K562 (cell line): ENCODE data around the gene POU2AF1. TPM values are rescaled to one million over a fixed set of nuclear protein-coding genes. Genes with fewer than 3 reads are reported as not detected.

ENCODE experiments used
- ATAC-seq: fragments of 200-7000 bp; cut with Tn5 transposase; 3 replicates; pipeline ENCODE4 v1.9.1; 2020; ENCODE audit warnings: moderate library complexity
- BruUV-seq: library from RNA; stranded (reverse); fragments of 400-500 nt; replicated peaks from 2 replicates; lab custom pipeline; 2021; lab: Mats Ljungman, UMichigan
- CTCF ChIA-PET: fragments of 300-600 bp; formaldehyde crosslinking; extraction: SDS; loops from one replicate; lab custom pipeline; 2021; ENCODE audit warnings: low intra/inter-chr PET ratio; lab: Yijun Ruan, JAX
- POLR2A ChIA-PET: fragments of 300-600, 350-650 bp; sonication (Branson Sonifier 250); formaldehyde crosslinking; extraction: SDS; loops from one replicate; lab custom pipeline; 2021; ENCODE audit warnings: antibody characterized with exemption, inconsistent platforms; lab: Yijun Ruan, JAX
- DNase-seq, 4 experiments: peaks; one replicate each; pipeline versions ENCODE4 v3.0.0 to v3.0.0-alpha.2; 2011 to 2018; ENCODE audit warnings: low spot score in 3 of 4, mixed read lengths in 3 of 4; ENCODE audit errors: extremely low read depth in 1 of 4
- FAIRE-seq: peaks from 2 replicates; lab custom pipeline; 2011; peaks lifted over from hg19 to GRCh38; lab: Jason Lieb, UNC
- H2AFZ ChIP-seq: 2 replicates; pipeline ENCODE4 v1.6.0; 2011; ENCODE audit warnings: low read depth, low read length, control low read depth, inconsistent platforms
- H3K27ac ChIP-seq: fragments of 200-600 bp; 3 replicates; pipeline ENCODE4 v1.8.0; 2011; ENCODE audit warnings: low read depth, mild to moderate bottlenecking, control low read depth, inconsistent platforms, low read length, moderate library complexity, mixed read lengths; ENCODE audit errors: extremely low read depth
- H3K27me3 ChIP-seq, 2 experiments: fragments of 300-600 bp in 1 of 2; 2 replicates in 1 of 2; 3 replicates in 1 of 2; pipeline versions ENCODE4 v1.6.0 to v1.8.0; 2011; ENCODE audit warnings: inconsistent platforms in 2 of 2, low read length in 2 of 2, mild to moderate bottlenecking in 1 of 2, mixed read lengths in 1 of 2, moderate library complexity in 1 of 2; ENCODE audit not compliant: control insufficient read depth in 2 of 2, insufficient read depth in 2 of 2
- H3K36me3 ChIP-seq: fragments of 300-600 bp; 3 replicates; pipeline ENCODE4 v1.8.0; 2011; ENCODE audit warnings: mild to moderate bottlenecking, low read length, inconsistent platforms; ENCODE audit not compliant: control insufficient read depth, insufficient read depth
- H3K4me1 ChIP-seq, 2 experiments: fragments of 200-600 bp in 1 of 2; replicated peaks in 1 of 2; 2 replicates in 1 of 2; 3 replicates in 1 of 2; pipeline versions ENCODE4 v1.5.1 to v1.8.0; 2011; ENCODE audit warnings: inconsistent platforms in 2 of 2, low read length in 2 of 2, mild to moderate bottlenecking in 1 of 2, mixed read lengths in 1 of 2, moderate library complexity in 1 of 2; ENCODE audit not compliant: control insufficient read depth in 2 of 2, insufficient read depth in 2 of 2
- H3K4me2 ChIP-seq: 2 replicates; pipeline ENCODE4 v1.6.1; 2011; ENCODE audit warnings: low read length, control low read depth, inconsistent platforms, mixed read lengths; ENCODE audit not compliant: insufficient read depth
- H3K4me3 ChIP-seq: fragments of 200-600 bp; sonication (generic), shearing (Covaris generic); 2 replicates; pipeline ENCODE4 v1.5.1; 2016; ENCODE audit warnings: control low read depth, inconsistent platforms
- H3K79me2 ChIP-seq: fragments of 200-600 bp; 3 replicates; pipeline ENCODE4 v1.8.0; 2011; ENCODE audit warnings: low read length, inconsistent platforms; ENCODE audit not compliant: control insufficient read depth, insufficient read depth
- H3K9ac ChIP-seq, 2 experiments: 2 replicates each; pipeline versions ENCODE4 v1.6.0 to v1.6.1; 2011; ENCODE audit warnings: low read depth in 2 of 2, low read length in 2 of 2, control low read depth in 1 of 2, inconsistent platforms in 1 of 2, mild to moderate bottlenecking in 1 of 2, mixed read lengths in 1 of 2; ENCODE audit not compliant: insufficient read depth in 1 of 2
- H3K9me1 ChIP-seq: one replicate; pipeline ENCODE4 v1.6.0; 2011; ENCODE audit warnings: inconsistent platforms, mild to moderate bottlenecking, low read length, moderate library complexity; ENCODE audit not compliant: control insufficient read depth, insufficient read depth
- H3K9me3 ChIP-seq: replicated peaks from 2 replicates; pipeline ENCODE4 v1.5.1; 2011; ENCODE audit warnings: low read depth, low read length, inconsistent platforms; ENCODE audit not compliant: control insufficient read depth, insufficient read depth
- H4K20me1 ChIP-seq: replicated peaks from 2 replicates; pipeline ENCODE4 v1.6.1; 2011; ENCODE audit warnings: low read length, inconsistent platforms, mixed read lengths; ENCODE audit not compliant: control insufficient read depth, insufficient read depth
- CSDE1 ChIP-seq, 2 experiments: fragments of 450-650 bp; IDR thresholded peaks; 2 replicates each; pipeline ENCODE4 v1.6.1; 2016; ENCODE audit warnings: mild to moderate bottlenecking in 1 of 2
- DNMT1 ChIP-seq: fragments of 450-650 bp; IDR thresholded peaks from 2 replicates; pipeline ENCODE4 v1.6.1; 2016; ENCODE audit warnings: antibody characterized with exemption, mild to moderate bottlenecking
- ILK ChIP-seq: fragments of 450-650 bp; IDR thresholded peaks from 2 replicates; pipeline ENCODE4 v1.6.1; 2016; ENCODE audit warnings: missing genetic modification characterization, low read depth, mild to moderate bottlenecking, missing compliant biosample characterization, moderate library complexity, borderline replicate concordance
- MTA2 ChIP-seq: fragments of 450-650 bp; IDR thresholded peaks from 2 replicates; pipeline ENCODE4 v1.6.1; 2016; ENCODE audit warnings: low read depth
- SREBF1 ChIP-seq: fragments of 150-350 bp; IDR thresholded peaks from 2 replicates; pipeline ENCODE4 v1.6.1; 2014; ENCODE audit warnings: antibody characterized with exemption, low read depth, low read length, borderline replicate concordance
- WGBS: fragments of 100-300 bp; shearing (Covaris generic); methylation state at CpG from one replicate; pipeline ENCODE4 v1.1.6; 2016; ENCODE audit warnings: low coverage, mixed read lengths; ENCODE audit not compliant: insufficient coverage; ENCODE audit errors: missing lambda C conversion rate; 5-methylcytosine and 5-hydroxymethylcytosine counted together
- in situ Hi-C: fragments of 300-500 bp; cut with MboI; formaldehyde crosslinking; loops from 4 replicates; pipeline ENCODE4 v1.15.0; 2018; ENCODE audit warnings: inconsistent platforms, mixed read lengths
- intact Hi-C: fragments of 100-400 bp; cut with micrococcal nuclease; formaldehyde crosslinking; loops from 2 replicates; pipeline ENCODE4 v1.14.2; 2022
- polyA plus RNA-seq, 8 experiments: library from polyadenylated mRNA; depleted of rRNA in 4 of 8; stranded (reverse) in 5 of 8; unstranded in 3 of 8; fragments of >200 nt; fragmentation: Nextera tagmentation in 2 of 8; fragmentation: Illumina TruSeq in 1 of 8; extraction: Ambion mirVana in 2 of 8; extraction: Trizol in 1 of 8; gene quantifications; 2 replicates each; pipeline versions ENCODE4 v1.2.1 to v1.2.3, GENCODE V29; 2011 to 2014; ENCODE audit warnings: inconsistent platforms in 1 of 8, missing spikeins in 1 of 8
- total RNA-seq, 7 experiments: library from RNA; depleted of rRNA in 6 of 7; stranded (reverse); fragments of >200 nt in 6 of 7; fragmentation: Illumina TruSeq in 2 of 7; extraction: Trizol in 2 of 7; gene quantifications; 2 replicates each; pipeline versions ENCODE4 v1.2.1 to v1.2.3, GENCODE V29; 2011 to 2021; ENCODE audit warnings: low replicate concordance in 1 of 7

Gene POU2AF1
- total and polyA plus RNA-seq, 9 of the 15 experiments (the other 6 are each of a cell fraction or from before 2014, with no cell fraction given), result 0.09 TPM; not detected in 8

GRCh38 chr11:111322534-111322933 lies 56.5 kb downstream of the POU2AF1 start:
- WGBS, result 0% methylated on average over 2 of the region's 2 CpGs
- BruUV-seq, result no TSS peak
- H3K36me3 ChIP-seq, result no peaks in the 10 kb centered on the region
- H2AFZ ChIP-seq, result no peak overlapping the region
- no peak for FAIRE-seq
- no peaks in the 10 kb centered on the region for H3K79me2 ChIP-seq
- DNase-seq, result no peak
- in situ Hi-C loops (no loop called here), intact Hi-C loops (no loop called here)
- no peaks in the 10 kb centered on the region for H3K9me3 ChIP-seq
- H3K27ac ChIP-seq, result no peak overlapping the region
- TF ChIP-seq SREBF1, result no peak
- TF ChIP-seq ILK (tag), result no peak
- TF ChIP-seq MTA2, result no peak
- TF ChIP-seq CSDE1 (IDR thresholded peaks at IDR 0.05), result no peak
- TF ChIP-seq DNMT1, result no peak
- ChIA-PET POLR2A (no interaction called here), CTCF (no interaction called here)
- no peaks in the 10 kb centered on the region for H4K20me1 ChIP-seq
- peaks cover 0 to 9% of the 10 kb centered on the region in 2 experiments; a peak in 2 of 5 replicates for H3K27me3 ChIP-seq
- no peaks in the 10 kb centered on the region for H3K4me1 ChIP-seq
- H3K9ac ChIP-seq, result no peak overlapping the region
- H3K4me2 ChIP-seq, result no peak overlapping the region
- ATAC-seq, result no peak
- H3K9me1 ChIP-seq, result no peaks in the 10 kb centered on the region
- no peak overlapping the region for H3K4me3 ChIP-seq
